ENCODE measurements around the gene SCAF1. TPM values are rescaled to one million over a fixed set of nuclear protein-coding genes. Genes with fewer than 3 reads are reported as not detected.

Gene SCAF1
- total and polyA plus RNA-seq, 2 experiments from 2014 or later: 19.7 to 53.7 TPM

DNA sequence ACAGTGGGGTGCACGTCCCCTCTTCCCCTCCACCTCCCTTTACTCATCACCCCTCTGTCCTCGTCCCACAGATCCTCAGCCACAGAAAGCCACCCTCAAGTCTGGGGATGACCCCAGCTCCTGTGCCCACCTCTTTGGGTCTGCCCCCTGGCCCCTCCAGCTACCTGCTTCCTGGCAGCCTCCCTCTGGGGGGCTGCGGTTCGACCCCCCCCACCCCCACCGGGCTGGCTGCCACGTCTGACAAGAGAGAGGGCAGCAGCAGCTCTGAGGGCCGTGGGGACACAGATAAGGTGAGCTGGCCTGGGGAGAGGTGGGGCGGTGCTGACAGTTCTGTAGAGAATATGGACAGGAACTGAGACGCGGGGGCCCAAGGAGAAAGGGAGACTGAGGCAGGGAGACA lies 12.6 kb downstream of the SCAF1 start:
- Histone ChIP-seq H3K27ac (ENCODE audit: low read depth) (no peak overlapping the region), H3K9me2 (ENCODE audit: insufficient read depth) (no peaks in the 10 kb centered on the region), H3F3A (replicated peaks; ENCODE audit: low read depth) (peaks cover 9% of the 10 kb centered on the region; the same call in 1 of the 2 replicates), H3K79me2 (replicated peaks; ENCODE audit: insufficient read depth) (no peaks in the 10 kb centered on the region), H4K20me1 (replicated peaks; ENCODE audit: insufficient read depth) (no peaks in the 10 kb centered on the region; the same call in 1 of the 2 replicates), H3K36me3 (ENCODE audit: insufficient read depth) (peaks cover 13% of the 10 kb centered on the region), H3K4me3 (no peak overlapping the region), H3K4me2 (no peak overlapping the region), H3K4me1 (ENCODE audit: insufficient read depth) (no peaks in the 10 kb centered on the region), H3K27me3 (ENCODE audit: insufficient read depth) (no peaks in the 10 kb centered on the region), H2AFZ (no peak overlapping the region)
- peaks cover 11% of the 10 kb centered on the region for H3K27me3 Mint-ChIP-seq (ENCODE audit: insufficient read depth, low read depth, poor library complexity)
- DNase-seq (ENCODE audit: low spot score) (no peak), ATAC-seq (no peak)
- peaks cover 69% of the 10 kb centered on the region for H3K36me3 Mint-ChIP-seq (ENCODE audit: low read depth)
- peaks cover 7% of the 10 kb centered on the region; the same call in 2 of the 3 replicates for H3K9me3 Mint-ChIP-seq
- TF ChIP-seq ZNF114 (CRISPR knock-in tag; IDR thresholded peaks at IDR 0.05): no peak
- TF ChIP-seq, protein P1, sequence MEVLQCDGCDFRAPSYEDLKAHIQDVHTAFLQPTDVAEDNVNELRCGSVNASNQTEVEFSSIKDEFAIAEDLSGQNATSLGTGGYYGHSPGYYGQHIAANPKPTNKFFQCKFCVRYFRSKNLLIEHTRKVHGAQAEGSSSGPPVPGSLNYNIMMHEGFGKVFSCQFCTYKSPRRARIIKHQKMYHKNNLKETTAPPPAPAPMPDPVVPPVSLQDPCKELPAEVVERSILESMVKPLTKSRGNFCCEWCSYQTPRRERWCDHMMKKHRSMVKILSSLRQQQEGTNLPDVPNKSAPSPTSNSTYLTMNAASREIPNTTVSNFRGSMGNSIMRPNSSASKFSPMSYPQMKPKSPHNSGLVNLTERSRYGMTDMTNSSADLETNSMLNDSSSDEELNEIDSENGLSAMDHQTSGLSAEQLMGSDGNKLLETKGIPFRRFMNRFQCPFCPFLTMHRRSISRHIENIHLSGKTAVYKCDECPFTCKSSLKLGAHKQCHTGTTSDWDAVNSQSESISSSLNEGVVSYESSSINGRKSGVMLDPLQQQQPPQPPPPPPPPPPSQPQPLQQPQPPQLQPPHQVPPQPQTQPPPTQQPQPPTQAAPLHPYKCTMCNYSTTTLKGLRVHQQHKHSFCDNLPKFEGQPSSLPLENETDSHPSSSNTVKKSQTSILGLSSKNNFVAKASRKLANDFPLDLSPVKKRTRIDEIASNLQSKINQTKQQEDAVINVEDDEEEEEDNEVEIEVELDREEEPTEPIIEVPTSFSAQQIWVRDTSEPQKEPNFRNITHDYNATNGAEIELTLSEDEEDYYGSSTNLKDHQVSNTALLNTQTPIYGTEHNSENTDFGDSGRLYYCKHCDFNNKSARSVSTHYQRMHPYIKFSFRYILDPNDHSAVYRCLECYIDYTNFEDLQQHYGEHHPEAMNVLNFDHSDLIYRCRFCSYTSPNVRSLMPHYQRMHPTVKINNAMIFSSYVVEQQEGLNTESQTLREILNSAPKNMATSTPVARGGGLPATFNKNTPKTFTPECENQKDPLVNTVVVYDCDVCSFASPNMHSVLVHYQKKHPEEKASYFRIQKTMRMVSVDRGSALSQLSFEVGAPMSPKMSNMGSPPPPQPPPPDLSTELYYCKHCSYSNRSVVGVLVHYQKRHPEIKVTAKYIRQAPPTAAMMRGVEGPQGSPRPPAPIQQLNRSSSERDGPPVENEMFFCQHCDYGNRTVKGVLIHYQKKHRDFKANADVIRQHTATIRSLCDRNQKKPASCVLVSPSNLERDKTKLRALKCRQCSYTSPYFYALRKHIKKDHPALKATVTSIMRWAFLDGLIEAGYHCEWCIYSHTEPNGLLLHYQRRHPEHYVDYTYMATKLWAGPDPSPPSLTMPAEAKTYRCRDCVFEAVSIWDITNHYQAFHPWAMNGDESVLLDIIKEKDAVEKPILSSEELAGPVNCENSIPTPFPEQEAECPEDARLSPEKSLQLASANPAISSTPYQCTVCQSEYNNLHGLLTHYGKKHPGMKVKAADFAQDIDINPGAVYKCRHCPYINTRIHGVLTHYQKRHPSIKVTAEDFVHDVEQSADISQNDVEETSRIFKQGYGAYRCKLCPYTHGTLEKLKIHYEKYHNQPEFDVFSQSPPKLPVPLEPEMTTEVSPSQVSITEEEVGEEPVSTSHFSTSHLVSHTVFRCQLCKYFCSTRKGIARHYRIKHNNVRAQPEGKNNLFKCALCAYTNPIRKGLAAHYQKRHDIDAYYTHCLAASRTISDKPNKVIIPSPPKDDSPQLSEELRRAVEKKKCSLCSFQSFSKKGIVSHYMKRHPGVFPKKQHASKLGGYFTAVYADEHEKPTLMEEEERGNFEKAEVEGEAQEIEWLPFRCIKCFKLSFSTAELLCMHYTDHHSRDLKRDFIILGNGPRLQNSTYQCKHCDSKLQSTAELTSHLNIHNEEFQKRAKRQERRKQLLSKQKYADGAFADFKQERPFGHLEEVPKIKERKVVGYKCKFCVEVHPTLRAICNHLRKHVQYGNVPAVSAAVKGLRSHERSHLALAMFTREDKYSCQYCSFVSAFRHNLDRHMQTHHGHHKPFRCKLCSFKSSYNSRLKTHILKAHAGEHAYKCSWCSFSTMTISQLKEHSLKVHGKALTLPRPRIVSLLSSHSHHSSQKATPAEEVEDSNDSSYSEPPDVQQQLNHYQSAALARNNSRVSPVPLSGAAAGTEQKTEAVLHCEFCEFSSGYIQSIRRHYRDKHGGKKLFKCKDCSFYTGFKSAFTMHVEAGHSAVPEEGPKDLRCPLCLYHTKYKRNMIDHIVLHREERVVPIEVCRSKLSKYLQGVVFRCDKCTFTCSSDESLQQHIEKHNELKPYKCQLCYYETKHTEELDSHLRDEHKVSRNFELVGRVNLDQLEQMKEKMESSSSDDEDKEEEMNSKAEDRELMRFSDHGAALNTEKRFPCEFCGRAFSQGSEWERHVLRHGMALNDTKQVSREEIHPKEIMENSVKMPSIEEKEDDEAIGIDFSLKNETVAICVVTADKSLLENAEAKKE (CRISPR knock-in tag; IDR thresholded peaks at IDR 0.05): no peak
- no peak overlapping the region for H3K4me3 Mint-ChIP-seq
- peaks cover 8% of the 10 kb centered on the region for H3K4me1 Mint-ChIP-seq
- no peak overlapping the region for H3K27ac Mint-ChIP-seq

- peaks cover 19% of the 10 kb centered on the region for H3K9me3 Mint-ChIP-seq
- peaks cover 16% of the 10 kb centered on the region for H3K36me3 ChIP-seq (ENCODE audit: insufficient read depth)
- peak overlapping the region; percentile 86; the same call in 1 of the 2 replicates for H3K27ac Mint-ChIP-seq
These were observed 13.8 kb downstream of the SCAF1 start for GRCh38 chr19:49655570-49656455.

More at GRCh38 chr19:49655570-49656455, 13.8 kb downstream of the SCAF1 start:
- H3K27me3 ChIP-seq (ENCODE audit: insufficient read depth): no peaks in the 10 kb centered on the region
- DNase-seq (ENCODE audit: low spot score) (no peak), ATAC-seq (no peak)
- H4K20me1 ChIP-seq (replicated peaks; ENCODE audit: insufficient read depth): no peaks in the 10 kb centered on the region; the same call in 1 of the 2 replicates
- Mint-ChIP-seq H3K4me3 (no peak overlapping the region; the same call in 2 of the 3 replicates), H3K4me1 (peaks cover 8% of the 10 kb centered on the region), H3K36me3 (ENCODE audit: low read depth) (peaks cover 76% of the 10 kb centered on the region), H3K27me3 (ENCODE audit: insufficient read depth, low read depth, poor library complexity) (peaks cover 19% of the 10 kb centered on the region)
- no peak overlapping the region for H3K4me2 ChIP-seq
- no peak overlapping the region for H3K27ac ChIP-seq (ENCODE audit: low read depth)
- no peak overlapping the region for H3K4me3 ChIP-seq
- peaks cover 9% of the 10 kb centered on the region; the same call in 1 of the 2 replicates for H3F3A ChIP-seq (replicated peaks; ENCODE audit: low read depth)
- TF ChIP-seq NANOG (IDR thresholded peaks at IDR 0.05; ENCODE audit: borderline replicate concordance) (no peak), EZH2phosphoT487 (IDR thresholded peaks at IDR 0.05; ENCODE audit: unreplicated experiment) (no peak), CTCF (conservative IDR thresholded peaks at IDR 0.05; ENCODE audit: low read depth in 2 of 2) (no peak)
- TF ChIP-seq, protein P2, sequence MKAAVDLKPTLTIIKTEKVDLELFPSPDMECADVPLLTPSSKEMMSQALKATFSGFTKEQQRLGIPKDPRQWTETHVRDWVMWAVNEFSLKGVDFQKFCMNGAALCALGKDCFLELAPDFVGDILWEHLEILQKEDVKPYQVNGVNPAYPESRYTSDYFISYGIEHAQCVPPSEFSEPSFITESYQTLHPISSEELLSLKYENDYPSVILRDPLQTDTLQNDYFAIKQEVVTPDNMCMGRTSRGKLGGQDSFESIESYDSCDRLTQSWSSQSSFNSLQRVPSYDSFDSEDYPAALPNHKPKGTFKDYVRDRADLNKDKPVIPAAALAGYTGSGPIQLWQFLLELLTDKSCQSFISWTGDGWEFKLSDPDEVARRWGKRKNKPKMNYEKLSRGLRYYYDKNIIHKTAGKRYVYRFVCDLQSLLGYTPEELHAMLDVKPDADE (IDR thresholded peaks at IDR 0.05): no peak
- TF ChIP-seq, protein P3, sequence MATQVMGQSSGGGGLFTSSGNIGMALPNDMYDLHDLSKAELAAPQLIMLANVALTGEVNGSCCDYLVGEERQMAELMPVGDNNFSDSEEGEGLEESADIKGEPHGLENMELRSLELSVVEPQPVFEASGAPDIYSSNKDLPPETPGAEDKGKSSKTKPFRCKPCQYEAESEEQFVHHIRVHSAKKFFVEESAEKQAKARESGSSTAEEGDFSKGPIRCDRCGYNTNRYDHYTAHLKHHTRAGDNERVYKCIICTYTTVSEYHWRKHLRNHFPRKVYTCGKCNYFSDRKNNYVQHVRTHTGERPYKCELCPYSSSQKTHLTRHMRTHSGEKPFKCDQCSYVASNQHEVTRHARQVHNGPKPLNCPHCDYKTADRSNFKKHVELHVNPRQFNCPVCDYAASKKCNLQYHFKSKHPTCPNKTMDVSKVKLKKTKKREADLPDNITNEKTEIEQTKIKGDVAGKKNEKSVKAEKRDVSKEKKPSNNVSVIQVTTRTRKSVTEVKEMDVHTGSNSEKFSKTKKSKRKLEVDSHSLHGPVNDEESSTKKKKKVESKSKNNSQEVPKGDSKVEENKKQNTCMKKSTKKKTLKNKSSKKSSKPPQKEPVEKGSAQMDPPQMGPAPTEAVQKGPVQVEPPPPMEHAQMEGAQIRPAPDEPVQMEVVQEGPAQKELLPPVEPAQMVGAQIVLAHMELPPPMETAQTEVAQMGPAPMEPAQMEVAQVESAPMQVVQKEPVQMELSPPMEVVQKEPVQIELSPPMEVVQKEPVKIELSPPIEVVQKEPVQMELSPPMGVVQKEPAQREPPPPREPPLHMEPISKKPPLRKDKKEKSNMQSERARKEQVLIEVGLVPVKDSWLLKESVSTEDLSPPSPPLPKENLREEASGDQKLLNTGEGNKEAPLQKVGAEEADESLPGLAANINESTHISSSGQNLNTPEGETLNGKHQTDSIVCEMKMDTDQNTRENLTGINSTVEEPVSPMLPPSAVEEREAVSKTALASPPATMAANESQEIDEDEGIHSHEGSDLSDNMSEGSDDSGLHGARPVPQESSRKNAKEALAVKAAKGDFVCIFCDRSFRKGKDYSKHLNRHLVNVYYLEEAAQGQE (IDR thresholded peaks at IDR 0.05; ENCODE audit: unreplicated experiment): no peak
- H3K79me2 ChIP-seq (replicated peaks; ENCODE audit: insufficient read depth): no peaks in the 10 kb centered on the region
- no peaks in the 10 kb centered on the region for H3K9me2 ChIP-seq (ENCODE audit: insufficient read depth)
- H2AFZ ChIP-seq: no peak overlapping the region
- H3K4me1 ChIP-seq (ENCODE audit: insufficient read depth): no peaks in the 10 kb centered on the region

Data from GM23338 (cell line).